Transverse colon (tissue), 4 donors: ENCODE measurements around the gene TMEM30B. TPM values are rescaled to one million over a fixed set of nuclear protein-coding genes. Genes with fewer than 3 reads are reported as not detected.

Source experiments
- DNase-seq: peaks from one replicate; pipeline ENCODE4 v3.0.0-alpha.2; 2019
- H3K27ac ChIP-seq, 4 donors: fragments of 200-600 bp; sonication (generic); 2 replicates each; pipeline ENCODE4 v1.5.1; 2016 to 2018; ENCODE audit warnings: inconsistent platforms in 4 of 4
- H3K27me3 ChIP-seq: fragments of 200-600 bp; sonication (generic); 2 replicates; pipeline ENCODE4 v1.5.1; 2017; ENCODE audit warnings: inconsistent platforms
- H3K36me3 ChIP-seq, 4 donors: fragments of 200-600 bp; sonication (generic); 2 replicates each; pipeline ENCODE4 v1.5.1; 2017 to 2019; ENCODE audit warnings: inconsistent platforms in 4 of 4
- H3K4me1 ChIP-seq, 4 donors: fragments of 200-600 bp; sonication (generic); 2 replicates each; pipeline ENCODE4 v1.5.1; 2017 to 2020; ENCODE audit warnings: inconsistent platforms in 4 of 4
- H3K4me3 ChIP-seq, 4 donors: fragments of 200-600 bp; sonication (generic); 1 replicate in 1 of 4; 2 replicates in 3 of 4; pipeline versions ENCODE4 v1.5.1 to v1.6.1; 2017 to 2019; ENCODE audit warnings: inconsistent platforms in 4 of 4
- H3K9me3 ChIP-seq, 2 donors: fragments of 200-600 bp; sonication (generic); 2 replicates each; pipeline ENCODE4 v1.5.1; 2017 to 2019; ENCODE audit warnings: inconsistent platforms in 2 of 2
- CTCF ChIP-seq, 5 experiments: fragments of 200-600 bp in 3 of 5; fragments of 450-650 bp in 2 of 5; sonication (generic) in 3 of 5; IDR thresholded peaks; 1 replicate in 2 of 5; 2 replicates in 3 of 5; pipeline ENCODE4 v1.5.1; 2016 to 2017; ENCODE audit warnings: antibody characterized with exemption in 5 of 5, inconsistent platforms in 3 of 5, mild to moderate bottlenecking in 2 of 5, moderate library complexity in 1 of 5
- EP300 ChIP-seq: sonication (generic); formaldehyde crosslinking; IDR thresholded peaks from one replicate; pipeline ENCODE4 v1.6.1; 2017; ENCODE audit warnings: antibody characterized with exemption, low read depth
- POLR2A ChIP-seq: fragments of 450-650 bp; IDR thresholded peaks from one replicate; pipeline ENCODE4 v1.6.1; 2016; ENCODE audit warnings: antibody characterized with exemption, mild to moderate bottlenecking, moderate library complexity
- POLR2AphosphoS5 ChIP-seq, 3 donors: sonication (generic); formaldehyde crosslinking; IDR thresholded peaks; one replicate each; pipeline ENCODE4 v1.6.1; 2016; ENCODE audit warnings: antibody characterized with exemption in 3 of 3
- WGBS, 2 donors: methylation state at CpG; one replicate each; pipeline ENCODE4 v1.1.5; 2018; ENCODE audit warnings: low coverage in 1 of 2; 5-methylcytosine and 5-hydroxymethylcytosine counted together
- in situ Hi-C, 4 donors: fragments of 200-750 bp; cut with MboI; loops; one replicate each; pipeline versions ENCODE4 v1.15.0 to v1.15.1; 2017; ENCODE audit warnings: low sequenced_read_pairs in 3 of 4, low pct_ligation_motif_present in 1 of 4, low pct_unique_long_range_greater_than_20kb in 1 of 4
- intact Hi-C: fragments of 100-400 bp; cut with DNase I; formaldehyde crosslinking; loops from one replicate; pipeline ENCODE4 v1.15.1; 2023; ENCODE audit warnings: low total_unique reads
- total RNA-seq, 4 donors: library from RNA; depleted of rRNA; stranded (reverse); fragments of >200 nt; gene quantifications; one replicate each; pipeline ENCODE4 v1.1.0, GENCODE V29; 2016

Gene TMEM30B
- total RNA-seq: 100 to 1,000 TPM in 1 of 4 donors, 10 to 100 TPM in 3; 50.4 to 141 (median 71.2) TPM

GRCh38 chr14:61281186-61281947 lies at the start of gene TMEM30B:
TSS of gene TMEM30B (minus strand) at chr14:61281338. CDS start at chr14:61281147, 191 bp downstream.
- no peaks in the 10 kb centered on the region for H3K36me3 ChIP-seq
- H3K27ac ChIP-seq: peak within 1 kb of the TSS; percentile 89 to 97 (median 94)
- H3K9me3 ChIP-seq: no peaks in the 10 kb centered on the region
- TF ChIP-seq EP300 (no peak), POLR2A (peak; percentile 87), POLR2AphosphoS5 (IDR thresholded peaks at IDR 0.05) (peak; percentile 64 to 91 (median 84))
- peaks cover 18% of the 10 kb centered on the region for H3K27me3 ChIP-seq
- H3K4me1 ChIP-seq: peaks cover 0 to 45% (median 13%) of the 10 kb centered on the region in 4 donors
- in situ Hi-C loops (loop anchor here in 3 of 4 donors (25.0 kb wide), 2 partner anchors 456 to 556 kb away; no protein-coding TSS in a partner anchor), intact Hi-C loops (no loop called here)
- peak; percentile 92 for DNase-seq
- peak within 1 kb of the TSS; percentile 13 to 70 (median 54) for H3K4me3 ChIP-seq
- WGBS, 2 donors: 17 to 52% methylated on average over 7 to 42 of the region's 43 CpGs

- Histone ChIP-seq H3K27ac (peak overlapping the region in 3 of 4 donors; percentile 41 to 52 (median 45)), H3K36me3 (no peaks in the 10 kb centered on the region), H3K9me3 (no peaks in the 10 kb centered on the region), H3K4me3 (no peak overlapping the region), H3K27me3 (no peaks in the 10 kb centered on the region), H3K4me1 (no peaks in the 10 kb centered on the region)
- TF ChIP-seq CTCF (IDR thresholded peaks at IDR 0.05) (no peak), POLR2AphosphoS5 (IDR thresholded peaks at IDR 0.05) (no peak), EP300 (no peak), POLR2A (no peak)
- in situ Hi-C loops: no loop called here
- intact Hi-C loops: no loop called here
- DNase-seq: no peak
- 67 to 71% methylated on average over 1 of the region's 1 CpG for WGBS, 2 donors
Measured at GRCh38 chr14:61330511-61330910, 49.4 kb upstream of the TMEM30B start.

- Histone ChIP-seq H3K27me3 (no peaks in the 10 kb centered on the region), H3K36me3 (no peaks in the 10 kb centered on the region), H3K4me1 (no peaks in the 10 kb centered on the region), H3K4me3 (no peak overlapping the region), H3K27ac (peak overlapping the region; percentile 41 to 61 (median 48)), H3K9me3 (no peaks in the 10 kb centered on the region)
- WGBS, 2 donors: 84% methylated on average over 8 of the region's 8 CpGs; no CpG with 5 or more reads in 1 of the 2 donors
- no peak for DNase-seq
- in situ Hi-C loops (no loop called here), intact Hi-C loops (no loop called here)
- no peak for TF ChIP-seq EP300
- TF ChIP-seq POLR2AphosphoS5 (IDR thresholded peaks at IDR 0.05): no peak
- TF ChIP-seq POLR2A: no peak
- TF ChIP-seq CTCF (IDR thresholded peaks at IDR 0.05): no peak
Measured at GRCh38 chr14:61329478-61330051, 48.4 kb upstream of the TMEM30B start.

- Histone ChIP-seq H3K4me1 (no peaks in the 10 kb centered on the region), H3K4me3 (no peak overlapping the region), H3K27me3 (peaks cover 6% of the 10 kb centered on the region), H3K27ac (peak overlapping the region; percentile 39 to 61 (median 51)), H3K36me3 (no peaks in the 10 kb centered on the region), H3K9me3 (no peaks in the 10 kb centered on the region)
- 90% methylated on average over 4 of the region's 4 CpGs for WGBS, 2 donors
- in situ Hi-C loops: no loop called here
- intact Hi-C loops: no loop called here
- no peak for TF ChIP-seq EP300
- TF ChIP-seq POLR2AphosphoS5 (IDR thresholded peaks at IDR 0.05): no peak
- no peak for TF ChIP-seq CTCF (IDR thresholded peaks at IDR 0.05)
- no peak for TF ChIP-seq POLR2A
- no peak for DNase-seq
Measured at GRCh38 chr14:61328626-61329262, 47.6 kb upstream of the TMEM30B start.
